CD4-positive, alpha-beta T cell treated with Interferon gamma for 1 hour (primary cell): Measurements from ENCODE around the gene PRKAR1B.

Source experiments
- DNase-seq: peaks from one replicate; pipeline ENCODE4 v3.0.0-alpha.2; 2020

The PRKAR1B gene

GRCh38 chr7:716636-717035 lies 10.4 kb downstream of the PRKAR1B start:
- DNase-seq = no peak

GRCh38 chr7:716222-716621 lies 10.9 kb downstream of the PRKAR1B start:
- no peak for DNase-seq

- DNase-seq = no peak
These were observed 12.8 kb downstream of the PRKAR1B start for GRCh38 chr7:714251-714671.

GRCh38 chr7:713488-714230 lies 13.4 kb downstream of the PRKAR1B start:
- no peak for DNase-seq

- DNase-seq = no peak
These were observed 14.0 kb downstream of the PRKAR1B start for GRCh38 chr7:713139-713457.

GRCh38 chr7:712381-713138 lies 14.5 kb downstream of the PRKAR1B start:
- no peak for DNase-seq

- no peak for DNase-seq
These were observed 15.1 kb downstream of the PRKAR1B start for GRCh38 chr7:711922-712380.

- no peak for DNase-seq
These were observed 15.8 kb downstream of the PRKAR1B start for GRCh38 chr7:711093-711921.

GRCh38 chr7:710161-710560 lies 16.9 kb downstream of the PRKAR1B start:
- no peak for DNase-seq

GRCh38 chr7:707296-708000 lies 19.6 kb downstream of the PRKAR1B start:
- DNase-seq = no peak

GRCh38 chr7:706721-707120 lies 20.4 kb downstream of the PRKAR1B start:
- no peak for DNase-seq

- DNase-seq = no peak
These were observed 24.0 kb downstream of the PRKAR1B start for GRCh38 chr7:703049-703448.

- no peak for DNase-seq
These were observed 25.9 kb downstream of the PRKAR1B start for GRCh38 chr7:701086-701671.

- no peak for DNase-seq
These were observed 27.5 kb downstream of the PRKAR1B start for GRCh38 chr7:699476-700170.

GRCh38 chr7:698515-699475 lies 28.3 kb downstream of the PRKAR1B start:
- no peak for DNase-seq

- no peak for DNase-seq
These were observed 30.1 kb downstream of the PRKAR1B start for GRCh38 chr7:696812-697551.

- DNase-seq = no peak
These were observed 30.7 kb downstream of the PRKAR1B start for GRCh38 chr7:696426-696811.

- DNase-seq = no peak
These were observed 33.8 kb downstream of the PRKAR1B start for GRCh38 chr7:693280-693679.

GRCh38 chr7:691361-692045 lies 35.6 kb downstream of the PRKAR1B start:
- DNase-seq = no peak
